GM12891 (cell line): ENCODE results near the gene ITGB4.

ENCODE experiments used
- PAX5 ChIP-seq: IDR thresholded peaks from 2 replicates; pipeline ENCODE4 v1.6.1; 2011; ENCODE audit warnings: low read length, moderate library complexity, mild to moderate bottlenecking; ENCODE audit not compliant: insufficient read depth, severe bottlenecking
- POLR2A ChIP-seq: IDR thresholded peaks from 2 replicates; pipeline ENCODE4 v1.6.1; 2011; ENCODE audit warnings: low read depth, low read length, control low read depth
- POLR2AphosphoS5 ChIP-seq: IDR thresholded peaks from 2 replicates; pipeline ENCODE4 v1.6.1; 2011; ENCODE audit warnings: low read depth, low read length, control low read depth
- POU2F2 ChIP-seq: IDR thresholded peaks from 2 replicates; pipeline ENCODE4 v1.6.1; 2011; ENCODE audit warnings: low read depth, mild to moderate bottlenecking, control low read depth, low read length, moderate library complexity
- SPI1 ChIP-seq: IDR thresholded peaks from 2 replicates; pipeline ENCODE4 v1.6.1; 2011; ENCODE audit warnings: low read depth, low read length, control low read depth
- TAF1 ChIP-seq: IDR thresholded peaks from 2 replicates; pipeline ENCODE4 v1.6.1; 2011; ENCODE audit warnings: low read depth, low read length, control low read depth

DNA sequence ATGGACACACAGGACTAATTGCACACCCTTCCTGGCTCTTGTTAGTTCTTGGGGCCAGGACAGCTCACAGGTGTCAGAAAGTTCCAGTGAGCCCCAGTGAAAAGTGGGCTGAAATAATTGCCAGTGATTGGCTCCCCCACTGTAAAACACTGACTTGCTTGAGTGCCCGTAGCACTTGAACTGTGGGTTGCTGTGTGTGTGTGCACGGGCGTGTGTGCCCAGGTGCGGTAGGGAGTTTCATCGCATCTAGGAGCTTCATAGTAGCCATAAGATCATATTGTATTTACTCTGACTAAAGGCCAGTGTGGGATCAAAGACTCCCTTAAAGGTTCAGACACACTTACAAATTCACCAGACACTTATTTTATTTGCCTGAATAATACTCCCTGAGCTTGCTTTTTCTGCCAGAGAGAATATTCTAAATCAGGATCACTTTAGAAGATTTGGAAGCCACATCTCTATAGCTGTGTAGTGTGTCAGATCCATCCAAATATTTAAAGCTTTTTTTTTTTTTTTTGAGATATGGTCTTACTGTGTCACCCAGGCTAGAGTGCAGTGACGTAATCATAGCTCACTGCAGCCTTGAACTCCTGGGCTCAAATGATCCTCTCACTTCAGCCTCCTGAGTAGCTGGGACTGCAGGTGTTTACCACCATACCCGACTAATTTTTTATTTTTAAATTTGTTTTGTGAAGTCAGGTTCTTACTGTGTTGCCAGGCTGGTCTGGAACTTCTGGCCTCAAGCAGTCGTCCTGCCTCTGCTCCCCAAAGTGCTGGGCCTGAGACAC lies 74.8 kb downstream of the ITGB4 start:
- TF ChIP-seq POLR2AphosphoS5 (no peak), POLR2A (no peak), SPI1 (no peak), TAF1 (no peak), POU2F2 (no peak), PAX5 (no peak)
